HG03139 (cell line): ENCODE measurements around the gene L1CAM.

Source experiments
- ATAC-seq: cut with Tn5 transposase; IDR thresholded peaks from one replicate; pipeline ENCODE4 v1.9.1; 2021; ENCODE audit not compliant: unreplicated experiment

Gene L1CAM

DNA sequence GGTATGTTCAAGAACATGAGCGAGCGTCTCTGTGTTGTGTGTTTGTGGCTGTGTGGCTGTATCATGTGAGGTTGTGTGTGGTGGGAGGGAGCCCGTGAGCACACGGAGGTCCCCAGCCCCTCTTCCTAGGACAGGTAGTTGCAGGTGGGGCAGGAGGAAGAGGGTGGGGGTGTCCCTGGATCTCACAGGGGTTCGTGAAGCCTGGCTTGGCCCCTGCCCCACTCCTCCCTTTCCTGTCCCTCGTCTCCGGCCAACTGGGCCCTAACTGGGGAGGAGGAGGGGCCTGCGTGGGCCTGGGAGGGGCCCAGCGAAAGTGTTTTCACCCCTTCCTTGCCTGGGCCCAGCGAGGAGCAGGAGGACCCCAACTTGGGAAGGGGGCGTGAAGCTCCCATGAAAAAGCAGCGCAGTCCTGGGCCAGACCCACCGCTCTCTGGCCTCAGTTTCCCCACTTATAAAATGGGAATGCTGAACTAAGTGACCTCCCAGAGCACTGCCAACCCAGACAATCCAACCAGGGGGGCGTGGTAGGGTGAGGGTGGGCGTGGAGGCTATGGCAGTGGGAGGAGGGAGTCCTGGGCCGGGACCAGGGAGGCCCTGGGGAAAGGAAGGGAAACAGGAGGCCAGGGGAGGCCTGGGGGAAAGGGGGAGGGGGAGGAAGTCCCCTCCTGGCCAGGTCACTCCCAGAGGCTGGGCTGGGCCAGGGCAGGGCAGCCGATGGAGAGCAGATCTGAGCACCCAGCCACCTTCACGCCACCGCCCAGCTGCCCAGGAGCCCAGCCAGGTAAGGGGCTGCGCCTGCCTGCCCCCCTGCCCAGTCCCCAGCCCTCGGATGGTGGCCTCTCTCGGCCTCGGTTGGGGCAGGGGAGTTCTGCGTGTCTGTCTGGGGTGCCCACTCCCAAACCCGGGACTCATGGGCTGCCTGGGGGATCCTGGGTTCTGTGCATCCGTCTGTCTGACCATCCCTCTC is 18.3 kb upstream of the L1CAM start, which contains the start of gene AVPR2:
AVPR2 (plus strand) TSS at position 683 of the 967 bp plus-strand sequence. CDS start 473 bp downstream, outside the sequence.
- ATAC-seq: no peak

DNA sequence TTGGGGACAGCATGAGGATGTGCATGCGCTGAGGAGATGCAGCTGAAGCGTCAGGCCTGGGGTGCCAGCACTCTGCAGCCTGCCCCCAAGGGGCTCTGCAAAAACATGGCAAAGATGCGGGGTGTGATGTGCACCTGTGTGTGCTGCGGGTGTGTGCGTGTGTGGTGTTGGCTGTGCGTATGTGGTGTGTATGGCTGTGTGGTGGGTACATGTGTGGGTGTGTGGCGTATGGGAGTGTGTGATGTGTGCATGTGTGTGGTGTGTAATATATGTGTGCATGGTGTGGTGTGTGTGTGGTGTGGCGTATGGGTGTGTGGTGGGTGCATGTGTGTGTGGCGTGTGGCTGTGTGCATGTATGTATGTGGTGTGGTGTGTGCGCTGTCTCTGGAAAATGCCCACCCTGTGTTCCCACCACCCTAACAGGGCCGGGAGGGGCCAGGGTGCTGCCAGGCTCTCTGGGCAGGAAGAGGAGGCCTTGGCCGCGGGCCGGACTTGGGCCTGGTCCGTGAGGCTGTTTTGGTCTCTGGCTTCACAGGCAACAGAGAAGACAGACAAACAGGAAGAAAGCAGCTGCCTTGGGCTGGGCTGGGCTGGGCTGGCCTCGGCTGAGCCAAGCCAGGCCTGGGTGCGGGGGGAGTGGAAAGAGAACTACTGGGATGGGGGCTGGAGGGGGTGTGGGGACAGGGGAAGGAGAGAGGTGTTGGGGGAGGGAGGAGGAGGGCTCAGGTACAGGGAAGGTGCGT is 17.4 kb upstream of the L1CAM start:
- no peak for ATAC-seq

DNA sequence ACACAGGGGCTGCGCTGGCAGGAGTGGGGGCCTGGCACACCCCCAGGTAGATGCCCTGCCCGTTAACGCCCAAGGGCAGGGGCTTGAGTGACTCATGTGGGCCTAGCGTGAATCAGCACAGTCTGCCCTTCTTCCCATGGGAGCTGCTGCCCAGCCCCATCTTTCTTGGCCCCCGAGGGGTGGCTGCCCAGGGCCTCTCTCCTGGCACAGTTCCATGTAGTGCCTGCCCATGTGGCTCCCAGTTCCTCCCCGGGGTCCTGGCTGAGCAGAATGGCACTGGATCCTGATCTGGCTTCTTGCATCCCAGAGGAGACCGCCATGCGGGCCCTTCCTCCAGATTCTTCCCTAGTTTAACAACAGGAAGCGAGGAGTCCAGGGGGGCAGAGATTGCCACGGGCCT is 16.4 kb upstream of the L1CAM start:
- no peak for ATAC-seq

DNA sequence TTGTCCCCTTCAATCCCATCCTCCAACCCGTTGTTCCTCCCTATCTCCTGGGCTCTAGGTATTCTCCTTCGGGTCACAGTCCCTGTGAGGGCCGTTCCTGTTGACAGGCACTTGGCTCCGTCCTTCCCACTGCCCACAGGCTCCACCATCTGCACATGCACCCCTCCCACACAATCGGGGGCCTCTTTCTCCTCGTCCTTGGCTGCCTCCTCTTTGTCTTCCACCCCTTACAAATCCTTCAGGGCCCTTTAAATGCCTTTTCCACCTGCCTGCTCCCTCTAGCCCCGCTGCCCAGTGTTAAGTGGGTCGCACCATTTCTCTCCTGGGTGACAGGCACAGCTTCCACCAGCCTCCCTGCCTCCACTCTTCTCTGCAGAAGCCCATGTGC is 15.8 kb upstream of the L1CAM start:
- no peak for ATAC-seq

DNA sequence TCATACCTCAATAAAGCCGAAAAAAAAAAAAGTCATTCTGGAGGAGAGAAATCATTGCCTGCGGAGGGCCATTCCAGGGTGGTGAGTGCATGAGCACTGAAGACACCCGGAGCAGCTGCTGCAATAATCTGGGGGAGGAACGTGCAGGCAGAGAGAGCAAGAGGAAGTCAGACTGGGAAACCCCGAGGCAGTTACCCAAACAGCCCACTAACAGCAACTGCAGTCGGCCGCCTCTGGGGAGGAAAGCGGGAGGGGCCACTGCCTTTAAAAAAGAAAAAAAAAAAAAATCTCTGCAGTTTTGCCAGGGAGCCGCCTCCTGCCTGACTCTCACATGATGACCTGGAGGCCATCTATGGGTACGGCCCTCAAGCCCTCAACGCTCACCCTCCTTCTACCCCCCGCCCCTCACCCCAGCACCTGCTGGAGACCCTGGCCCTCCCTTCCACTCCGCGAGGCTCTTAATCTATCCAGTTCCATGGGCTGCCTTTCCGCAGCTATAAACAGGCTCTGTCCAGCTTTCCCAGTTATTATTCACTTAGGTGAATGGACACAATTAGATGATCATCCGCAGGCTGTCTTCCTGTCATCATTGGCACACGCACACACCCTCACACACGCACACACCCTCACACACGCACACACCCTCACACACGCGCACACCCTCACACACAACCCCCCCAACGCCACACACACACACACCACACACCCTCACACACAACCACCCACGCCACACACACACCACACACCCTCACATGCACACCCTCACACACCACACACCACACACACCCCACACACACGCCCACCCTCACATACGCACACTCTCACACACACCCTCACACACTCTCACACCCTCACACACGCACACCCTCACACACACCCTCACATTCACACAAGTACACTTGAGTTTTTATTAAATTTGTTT is 15.1 kb upstream of the L1CAM start:
- ATAC-seq: no peak

DNA sequence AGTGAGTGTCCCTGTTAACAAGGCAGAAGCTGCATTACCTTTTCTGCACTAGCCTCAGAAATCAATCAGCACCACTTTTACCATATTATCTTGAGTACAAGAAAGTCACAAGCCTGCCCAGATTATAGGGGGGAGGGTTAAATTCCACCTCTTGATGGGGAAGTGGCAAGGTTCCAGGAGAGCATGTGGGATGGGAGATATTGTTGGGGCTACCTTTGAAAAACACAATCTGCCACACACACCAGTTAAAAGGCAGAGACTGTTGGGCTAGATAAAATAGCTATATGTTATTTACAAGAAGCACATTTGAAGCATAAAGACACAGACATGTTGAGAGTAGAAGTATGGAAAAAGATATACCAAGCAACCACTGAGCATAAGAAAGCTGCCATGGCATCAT is 11.9 kb upstream of the L1CAM start:
- ATAC-seq: no peak

DNA sequence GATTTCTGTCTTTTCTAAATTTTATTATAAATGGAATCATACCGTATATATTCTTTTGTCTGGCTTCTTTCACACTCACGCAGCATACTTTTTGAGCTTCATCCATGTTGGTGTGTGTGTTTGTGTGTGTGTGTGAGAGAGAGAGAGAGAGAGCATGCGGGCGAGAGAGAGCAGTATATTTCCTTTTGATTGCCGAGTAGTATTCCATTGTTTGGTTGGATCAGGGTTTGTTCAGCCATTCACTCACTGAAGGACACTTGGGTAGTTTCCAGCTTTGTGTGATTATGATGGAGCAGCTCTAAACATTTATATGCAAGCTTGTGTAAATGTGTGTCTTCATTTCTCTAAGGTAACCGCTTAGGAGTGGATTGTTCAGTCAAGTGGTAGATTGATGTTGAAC is 3.1 kb upstream of the L1CAM start:
- no peak for ATAC-seq

DNA sequence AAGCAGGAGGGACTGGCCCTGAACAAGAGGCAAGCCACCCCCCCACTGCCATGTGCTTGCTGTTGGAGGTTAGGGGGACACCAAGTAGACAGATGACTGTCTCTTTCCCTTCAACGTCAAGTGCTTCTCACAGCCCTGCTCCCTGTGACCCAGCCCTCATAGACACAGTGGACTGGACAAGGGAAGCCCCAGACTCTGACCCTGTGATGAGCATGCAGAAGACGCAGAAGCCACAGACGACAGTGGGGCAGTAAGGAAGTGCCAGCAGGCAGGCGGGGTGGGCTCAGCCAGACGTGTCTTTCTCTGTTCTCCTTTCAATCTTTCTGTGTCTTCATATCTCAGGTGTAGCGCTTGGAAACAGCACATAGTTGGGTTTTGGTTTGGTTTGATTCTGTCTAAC is 2.4 kb upstream of the L1CAM start:
- ATAC-seq: no peak

DNA sequence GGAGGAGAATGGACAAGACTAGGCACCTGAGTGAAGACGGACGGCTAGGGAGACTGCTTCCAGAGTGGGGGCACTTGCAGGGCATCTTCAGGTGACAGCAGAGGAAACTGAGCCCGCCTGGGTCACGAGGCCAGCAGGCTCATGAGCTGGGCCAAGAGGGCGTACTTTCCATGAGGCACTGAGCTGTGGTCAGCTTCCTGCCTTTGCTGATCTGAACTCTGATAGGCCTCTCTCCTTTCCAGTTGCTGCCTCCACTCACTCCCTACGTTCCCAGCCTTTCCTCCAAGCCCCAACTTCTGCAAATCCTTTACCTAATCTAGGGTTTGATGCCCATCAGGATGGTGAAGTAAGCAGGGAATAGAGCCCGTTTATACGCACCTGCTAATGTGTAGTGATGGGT is 1.4 kb upstream of the L1CAM start:
- no peak for ATAC-seq

DNA sequence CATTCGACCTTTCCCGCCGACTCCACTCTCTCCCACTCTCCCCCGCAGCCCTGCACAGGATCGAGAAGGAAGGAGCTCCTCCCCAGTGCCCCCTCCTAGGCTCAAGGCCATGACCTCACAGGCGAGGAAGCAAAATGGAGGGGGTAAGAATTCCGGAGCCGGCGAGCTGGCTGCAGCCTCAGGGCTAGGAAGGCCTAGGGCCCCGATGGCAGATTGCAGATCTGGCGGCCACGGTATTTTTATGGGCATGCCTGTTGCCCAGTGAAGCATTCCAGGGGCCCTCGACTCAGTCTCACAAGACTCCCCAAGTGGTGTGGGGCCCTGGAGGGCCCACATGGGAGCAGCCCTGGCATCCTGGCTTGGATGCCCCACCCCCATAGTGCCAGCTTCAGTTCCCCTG is 942 bp upstream of the L1CAM start:
- ATAC-seq: no peak

DNA sequence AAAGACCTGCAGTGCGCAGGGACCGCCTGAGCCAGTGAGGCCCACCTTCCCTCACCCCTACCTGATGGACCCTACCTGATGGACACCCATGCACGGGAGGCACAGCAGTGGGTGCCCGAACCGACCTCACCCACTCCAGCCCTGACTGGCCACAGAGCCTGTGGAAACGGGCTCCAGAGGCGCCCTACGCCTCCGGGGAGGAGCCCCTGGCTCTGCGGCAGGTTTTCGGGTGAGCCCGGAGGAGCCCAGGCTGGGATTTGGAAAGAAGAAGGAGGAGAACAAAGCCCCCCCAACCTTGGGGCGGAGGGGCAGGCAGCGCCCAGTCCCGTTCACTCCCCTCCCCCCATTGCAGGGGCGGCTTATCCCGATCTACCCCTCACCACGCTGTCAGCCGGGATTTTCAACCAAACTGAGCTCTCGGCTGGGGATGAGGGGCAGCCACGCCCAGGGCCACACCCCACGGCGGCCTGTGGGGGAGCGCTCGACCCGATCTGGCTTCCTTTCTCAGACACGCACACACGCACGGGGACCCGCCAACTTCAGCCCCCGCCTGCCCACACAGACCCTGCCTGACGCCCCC is 675 bp downstream of the L1CAM start:
- ATAC-seq: no peak

DNA sequence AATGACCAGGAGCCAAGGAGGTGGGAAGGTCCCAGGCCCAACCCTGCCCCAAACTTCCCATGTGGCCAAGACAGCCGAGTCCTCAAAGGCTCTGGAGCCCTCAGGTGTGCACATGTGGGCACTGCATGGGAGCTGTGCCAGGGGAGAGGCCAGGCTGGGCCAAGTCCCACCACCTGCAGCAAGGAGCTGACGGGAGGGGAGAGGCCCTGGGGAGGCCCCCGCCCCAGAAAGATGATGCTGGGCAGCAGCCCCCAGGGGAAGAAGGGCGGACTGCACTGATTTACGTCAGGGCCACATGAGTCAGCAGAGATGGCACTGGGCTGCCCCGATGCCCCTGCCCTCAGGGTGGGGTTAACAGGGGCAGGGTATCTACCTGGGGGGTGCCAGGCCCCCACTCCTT is 1.4 kb downstream of the L1CAM start:
- no peak for ATAC-seq

DNA sequence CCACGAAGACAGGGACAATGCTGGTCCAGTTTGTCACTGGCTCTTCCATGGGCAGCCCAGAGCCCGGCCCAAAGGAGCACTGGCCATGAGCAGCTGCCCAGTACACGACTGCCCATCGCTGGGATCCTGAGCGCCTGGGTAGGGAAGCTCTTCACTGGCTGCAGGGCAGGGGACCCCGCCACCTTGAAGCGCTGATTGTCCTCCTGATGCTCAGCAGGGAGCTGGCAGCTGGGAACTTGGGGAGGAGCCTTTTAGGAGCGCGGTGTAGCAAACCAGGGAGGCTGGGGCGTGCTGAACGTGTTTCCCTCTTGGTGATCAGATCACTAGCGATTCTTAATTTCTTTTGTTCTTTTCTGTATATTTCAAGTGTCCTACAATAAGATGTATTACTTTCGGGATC is 1.8 kb downstream of the L1CAM start:
- no peak for ATAC-seq

DNA sequence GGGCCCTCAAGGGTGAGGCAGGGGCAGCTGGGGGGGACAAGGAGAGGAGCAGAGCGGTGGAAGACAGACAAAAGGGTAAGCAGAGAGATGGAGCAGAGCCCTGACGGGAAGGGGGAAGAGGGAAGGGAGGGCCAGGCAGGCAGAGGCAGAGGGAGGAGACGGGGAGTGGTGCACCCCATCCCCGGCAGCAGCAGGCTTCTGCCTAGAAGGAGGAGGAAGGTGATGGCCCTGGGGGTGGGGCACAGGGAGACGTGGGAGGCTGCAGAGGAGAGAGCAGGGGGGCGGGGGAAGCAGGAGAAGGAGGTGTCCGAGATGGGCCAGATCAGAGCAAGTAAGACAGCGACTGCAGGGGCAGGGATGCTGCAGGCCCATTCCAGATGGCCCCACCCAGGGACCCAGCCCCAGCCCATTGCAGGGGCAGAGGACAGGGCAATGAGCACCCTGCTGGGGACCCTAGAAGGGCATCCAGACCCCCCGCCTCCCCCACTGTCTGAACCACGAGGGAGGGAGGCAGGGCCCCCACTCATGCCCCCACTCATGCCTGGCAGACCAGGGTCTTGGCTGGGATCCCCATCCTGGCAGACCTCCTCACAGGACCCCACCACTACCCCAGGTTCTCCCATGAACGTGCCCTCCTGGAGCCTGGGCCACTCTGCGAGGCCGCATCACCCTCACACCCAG is 2.7 kb downstream of the L1CAM start:
- no peak for ATAC-seq

DNA sequence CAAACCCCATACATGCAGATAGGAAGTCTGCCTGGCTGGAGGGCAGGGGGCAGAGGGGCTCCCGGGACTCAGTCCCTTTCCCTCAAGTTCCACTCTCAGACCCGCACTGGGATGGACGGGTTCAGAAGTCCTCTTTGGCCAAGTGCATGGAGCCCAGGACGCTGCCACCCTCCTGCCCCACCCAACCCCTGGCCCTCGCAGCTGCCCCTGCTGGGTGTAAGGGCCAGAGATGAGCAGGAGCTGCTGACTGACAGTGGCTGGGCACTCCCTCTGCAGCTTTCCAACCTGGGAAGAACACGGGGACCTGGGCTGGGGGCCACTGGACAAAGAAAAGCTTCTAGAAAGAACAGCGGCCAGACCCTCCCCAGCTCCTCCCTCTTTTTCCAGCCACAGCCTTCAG is 3.4 kb downstream of the L1CAM start:
- ATAC-seq: no peak

DNA sequence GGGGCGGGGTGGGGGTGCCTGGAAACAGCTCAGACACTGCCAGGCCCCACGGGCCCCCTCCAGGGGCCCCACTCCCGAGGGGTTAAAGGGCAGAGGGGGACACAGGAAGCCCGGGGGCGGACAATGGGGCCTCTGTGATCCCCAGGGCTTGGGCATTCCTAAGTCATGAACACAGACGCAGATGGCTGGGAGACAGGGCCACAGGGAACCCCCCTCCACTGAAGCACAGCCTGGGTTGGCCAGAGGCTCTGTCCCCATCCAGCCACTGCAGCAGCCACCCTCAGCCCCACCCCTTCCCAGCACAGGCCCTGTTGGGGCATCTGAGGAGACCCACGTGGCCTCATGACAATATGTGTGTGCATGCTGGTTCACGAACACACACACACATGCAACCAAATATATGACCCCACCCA is 3.9 kb downstream of the L1CAM start:
- ATAC-seq: no peak

DNA sequence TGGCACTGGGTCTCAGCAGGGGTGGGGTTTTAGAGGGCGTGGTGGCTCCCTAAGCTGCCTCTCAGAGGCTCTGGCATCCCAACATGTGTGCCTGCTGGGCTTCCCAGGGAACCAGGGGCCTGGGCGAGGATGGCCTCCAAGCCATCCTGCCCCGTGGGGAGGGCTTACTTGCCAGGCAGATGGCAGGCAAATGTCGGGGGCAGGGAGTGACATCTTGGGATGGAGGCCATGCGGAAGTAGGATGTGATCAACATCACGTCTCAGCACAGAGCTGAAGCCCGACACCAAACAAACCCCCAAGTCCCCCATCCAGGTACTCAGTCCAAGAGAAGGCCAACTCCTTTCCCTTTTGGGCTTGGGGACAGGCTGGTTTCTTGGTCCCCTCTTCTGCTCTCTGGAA is 4.7 kb downstream of the L1CAM start:
- no peak for ATAC-seq

DNA sequence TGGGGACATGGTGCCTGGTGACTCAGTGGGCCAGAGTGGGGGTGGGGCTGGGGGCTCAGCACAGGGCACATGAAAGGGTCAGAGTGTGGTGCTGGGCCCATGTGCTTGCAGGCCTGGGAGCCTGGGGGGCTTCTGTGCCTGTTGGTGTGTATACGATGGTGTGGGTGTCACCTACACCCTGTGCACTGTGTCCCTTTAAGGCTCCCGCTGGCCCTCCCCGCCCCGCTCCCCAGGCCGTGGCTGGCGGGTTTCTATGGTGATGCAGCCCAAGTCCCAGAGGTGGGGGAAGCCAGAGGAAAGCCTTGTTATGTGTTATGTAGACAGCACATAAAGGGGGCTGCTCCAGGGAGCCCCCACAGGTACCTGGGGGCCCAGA is 5.5 kb downstream of the L1CAM start:
- ATAC-seq: no peak

DNA sequence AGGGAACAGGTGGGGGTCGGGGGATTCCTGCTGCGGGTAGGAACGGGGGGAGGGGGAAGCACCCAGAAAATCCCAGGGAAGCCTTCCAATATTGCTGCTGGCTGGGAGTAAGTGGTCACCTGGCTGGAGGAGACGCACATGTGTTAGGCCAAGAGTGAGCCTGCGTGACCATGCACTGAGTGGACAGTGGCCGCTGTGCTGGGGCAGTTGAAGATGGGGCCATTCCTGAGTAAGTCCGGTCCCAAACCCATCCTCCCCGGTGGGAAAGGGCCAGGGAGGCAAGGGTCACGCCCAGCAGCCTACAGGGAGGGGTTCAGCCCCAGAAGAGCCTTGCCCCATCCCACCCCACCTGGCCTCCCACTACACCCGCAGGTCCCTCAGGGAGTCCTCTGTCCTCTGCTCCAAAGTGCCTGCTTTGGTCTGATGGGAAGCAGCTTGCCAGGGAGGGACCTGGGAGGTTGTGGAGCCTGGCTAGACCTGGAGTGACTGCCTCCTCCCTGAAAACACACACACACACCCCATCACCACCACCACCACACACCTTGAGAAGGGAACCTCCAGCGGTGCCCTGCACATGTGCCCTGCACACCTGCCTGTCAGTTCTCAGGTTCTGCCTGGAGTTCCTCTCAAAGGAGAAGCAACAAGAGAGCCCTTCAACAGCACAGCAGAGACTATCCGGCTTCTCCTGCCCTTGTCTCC is 6.1 kb downstream of the L1CAM start:
- ATAC-seq: no peak
